ENCODE measurements around the gene TDRD9.

- TF ChIP-seq EZH2phosphoT487 (IDR thresholded peaks at IDR 0.05; ENCODE audit: low read depth, severe bottlenecking, unreplicated experiment) (no peak), EZH2 (IDR thresholded peaks at IDR 0.05; ENCODE audit: borderline replicate concordance) (no peak)
Observed at GRCh38 chr14:103948442-103948841, 20.2 kb downstream of the TDRD9 start.

All from hepatocyte (in vitro differentiated cells).